CD14-positive monocyte (primary cell): ENCODE results near the gene GOLGA7B. TPM values are rescaled to one million over a fixed set of nuclear protein-coding genes. Genes with fewer than 3 reads are reported as not detected.

Experiments
- DNase-seq, 3 donors: peaks; one replicate each; pipeline ENCODE4 v3.0.0-alpha.2; 2011 to 2022
- H2AFZ ChIP-seq: 2 replicates; pipeline ENCODE4 v1.6.0; 2012; ENCODE audit warnings: mild to moderate bottlenecking, low read depth, low read length, inconsistent platforms; ENCODE audit not compliant: insufficient read depth, poor library complexity, severe bottlenecking
- H3K27ac ChIP-seq, 2 donors: 1 replicate in 1 of 2; 2 replicates in 1 of 2; pipeline ENCODE4 v1.5.1; 2012 to 2013; ENCODE audit warnings: low read length in 2 of 2, control low read depth in 1 of 2, inconsistent platforms in 1 of 2, low read depth in 1 of 2, mild to moderate bottlenecking in 1 of 2
- H3K27me3 ChIP-seq, 2 donors: one replicate each; pipeline versions ENCODE4 v1.6.0 to v1.6.1; 2011 to 2013; ENCODE audit warnings: low read length in 2 of 2; ENCODE audit not compliant: control insufficient read depth in 2 of 2, insufficient read depth in 2 of 2
- H3K36me3 ChIP-seq, 2 donors: replicated peaks in 1 of 2; 1 replicate in 1 of 2; 2 replicates in 1 of 2; pipeline versions ENCODE4 v1.5.1 to v1.6.1; 2012 to 2013; ENCODE audit warnings: low read length in 2 of 2, control low read depth in 1 of 2, inconsistent platforms in 1 of 2, mild to moderate bottlenecking in 1 of 2; ENCODE audit not compliant: insufficient read depth in 2 of 2, control insufficient read depth in 1 of 2
- H3K4me1 ChIP-seq, 2 donors: 1 replicate in 1 of 2; 2 replicates in 1 of 2; pipeline versions ENCODE4 v1.5.1 to v1.6.1; 2012 to 2013; ENCODE audit warnings: low read length in 2 of 2, control low read depth in 1 of 2, inconsistent platforms in 1 of 2, mild to moderate bottlenecking in 1 of 2, moderate library complexity in 1 of 2; ENCODE audit not compliant: insufficient read depth in 2 of 2, control insufficient read depth in 1 of 2
- H3K4me2 ChIP-seq: replicated peaks from 2 replicates; pipeline ENCODE3; 2012; ENCODE audit warnings: low read length, moderate library complexity, mild to moderate bottlenecking; ENCODE audit not compliant: poor library complexity, severe bottlenecking; ENCODE audit errors: extremely low read depth
- H3K4me3 ChIP-seq, 3 experiments: fragments of 200-600 bp in 1 of 3; sonication (generic) in 1 of 3; replicated peaks in 1 of 3; 1 replicate in 2 of 3; 2 replicates in 1 of 3; pipeline ENCODE4 v1.5.1; 2011 to 2013; ENCODE audit warnings: low read length in 3 of 3, mild to moderate bottlenecking in 3 of 3, control low read depth in 2 of 3, low read depth in 2 of 3, inconsistent platforms in 1 of 3, moderate library complexity in 1 of 3
- H3K79me2 ChIP-seq: 2 replicates; pipeline ENCODE4 v1.6.0; 2012; ENCODE audit warnings: mild to moderate bottlenecking, control low read depth, inconsistent platforms, low read length, moderate library complexity; ENCODE audit not compliant: insufficient read depth
- H3K9ac ChIP-seq: 2 replicates; pipeline ENCODE4 v1.6.0; 2017; ENCODE audit warnings: low read length, mild to moderate bottlenecking; ENCODE audit not compliant: insufficient read depth, poor library complexity, severe bottlenecking
- H3K9me3 ChIP-seq, 2 donors: replicated peaks in 1 of 2; 1 replicate in 1 of 2; 2 replicates in 1 of 2; pipeline versions ENCODE4 v1.5.1 to v1.6.1; 2012 to 2013; ENCODE audit warnings: low read length in 2 of 2, control low read depth in 1 of 2; ENCODE audit not compliant: control insufficient read depth in 1 of 2, insufficient read depth in 1 of 2
- H4K20me1 ChIP-seq: 2 replicates; pipeline ENCODE4 v1.6.0; 2012; ENCODE audit warnings: mild to moderate bottlenecking, low read length, control low read depth, moderate library complexity; ENCODE audit not compliant: insufficient read depth
- H3K27ac Mint-ChIP-seq, 7 donors: one replicate each; pipeline ENCODE4 v1.8.0; 2020; ENCODE audit warnings: mild to moderate bottlenecking in 7 of 7, mixed read lengths in 7 of 7, moderate library complexity in 6 of 7, inconsistent platforms in 2 of 7
- H3K27me3 Mint-ChIP-seq, 3 donors: one replicate each; pipeline ENCODE4 v1.8.0; 2021 to 2022; ENCODE audit warnings: low read depth in 3 of 3, mild to moderate bottlenecking in 3 of 3, mixed read lengths in 3 of 3, moderate library complexity in 3 of 3, inconsistent platforms in 1 of 3
- H3K36me3 Mint-ChIP-seq, 2 donors: one replicate each; pipeline ENCODE4 v1.8.0; 2020; ENCODE audit warnings: mixed read lengths in 2 of 2, inconsistent platforms in 1 of 2, mild to moderate bottlenecking in 1 of 2
- H3K4me1 Mint-ChIP-seq: one replicate; pipeline ENCODE4 v1.8.0; 2020; ENCODE audit warnings: mild to moderate bottlenecking, mixed read lengths
- H3K4me3 Mint-ChIP-seq, 2 donors: one replicate each; pipeline ENCODE4 v1.8.0; 2020; ENCODE audit warnings: mild to moderate bottlenecking in 2 of 2, mixed read lengths in 2 of 2, moderate library complexity in 1 of 2
- H3K9me3 Mint-ChIP-seq, 7 donors: one replicate each; pipeline ENCODE4 v1.8.0; 2020 to 2022; ENCODE audit warnings: mixed read lengths in 7 of 7, mild to moderate bottlenecking in 6 of 7, moderate library complexity in 6 of 7, inconsistent platforms in 2 of 7
- WGBS: methylation state at CpG from one replicate; pipeline ENCODE4 v1.1.5; 2013; ENCODE audit warnings: missing lambda C conversion rate; ENCODE audit not compliant: insufficient coverage; 5-methylcytosine and 5-hydroxymethylcytosine counted together
- intact Hi-C, 2 donors: fragments of 100-400 bp; cut with micrococcal nuclease; formaldehyde crosslinking; loops; one replicate each; pipeline versions ENCODE4 v1.15.0 to v1.15.1; 2023
- polyA plus RNA-seq, 3 donors: library from polyadenylated mRNA; depleted of rRNA in 1 of 3; unstranded in 2 of 3; stranded (reverse) in 1 of 3; fragments of 300-500 nt in 2 of 3; fragments of >200 nt in 1 of 3; fragmentation: Illumina TruSeq in 2 of 3; gene quantifications; 1 replicate in 2 of 3; 2 replicates in 1 of 3; pipeline ENCODE4 v1.2.3, GENCODE V29; 2012 to 2021
- TF ChIP-seq, protein P1 (sequence below): fragments of 200-600 bp; IDR thresholded peaks from one replicate; pipeline ENCODE4 v1.8.0; 2022; ENCODE audit warnings: antibody characterized with exemption, mild to moderate bottlenecking

Gene GOLGA7B
- polyA plus RNA-seq, 3 donors = 0.03 TPM; not detected in 2

DNA sequence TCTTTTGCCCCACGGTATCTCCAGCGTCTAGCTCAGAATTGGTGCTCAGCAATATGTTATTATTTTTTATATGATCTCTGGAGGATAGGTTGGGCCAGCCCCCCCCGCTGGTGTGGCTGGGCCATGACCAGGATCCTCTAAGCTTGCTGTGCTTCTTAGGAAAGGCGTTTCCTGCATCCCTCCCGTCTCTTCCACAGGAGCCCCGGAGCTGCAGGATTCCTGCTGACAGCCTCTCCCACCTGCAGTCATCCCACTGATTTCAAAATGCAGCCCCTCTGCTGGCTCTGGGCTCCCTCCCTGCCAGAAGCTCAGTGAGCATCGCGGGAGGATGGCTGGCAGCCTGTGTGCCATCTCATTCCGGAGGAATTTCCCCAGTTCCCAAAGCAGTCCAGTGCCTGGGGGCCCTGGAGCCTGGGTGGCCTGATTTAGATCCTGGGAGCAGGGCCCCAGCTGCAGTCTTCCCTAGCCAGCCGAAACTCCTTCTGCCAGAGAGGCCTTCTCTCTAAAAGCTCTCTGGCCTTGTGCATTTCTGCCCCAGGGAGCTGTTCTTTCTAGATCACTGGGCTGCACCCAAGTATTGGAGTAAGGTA lies 21.8 kb upstream of the GOLGA7B start:
- no peak for DNase-seq
- Histone ChIP-seq H3K4me1 (no peaks in the 10 kb centered on the region), H3K36me3 (no peaks in the 10 kb centered on the region), H3K27me3 (no peaks in the 10 kb centered on the region), H2AFZ (no peak overlapping the region), H3K9me3 (no peaks in the 10 kb centered on the region), H3K9ac (no peak overlapping the region), H4K20me1 (no peaks in the 10 kb centered on the region), H3K79me2 (no peaks in the 10 kb centered on the region), H3K4me2 (no peak overlapping the region), H3K4me3 (no peak overlapping the region), H3K27ac (no peak overlapping the region)
- Mint-ChIP-seq H3K4me1 (no peaks in the 10 kb centered on the region), H3K36me3 (no peaks in the 10 kb centered on the region), H3K4me3 (peak overlapping the region in 1 of 2 donors; percentile 42), H3K9me3 (peaks cover 0 to 2% (median 0%) of the 10 kb centered on the region in 7 donors), H3K27ac (no peak overlapping the region), H3K27me3 (peaks cover 0 to 22% (median 11%) of the 10 kb centered on the region in 3 donors)
- TF ChIP-seq, protein P1, sequence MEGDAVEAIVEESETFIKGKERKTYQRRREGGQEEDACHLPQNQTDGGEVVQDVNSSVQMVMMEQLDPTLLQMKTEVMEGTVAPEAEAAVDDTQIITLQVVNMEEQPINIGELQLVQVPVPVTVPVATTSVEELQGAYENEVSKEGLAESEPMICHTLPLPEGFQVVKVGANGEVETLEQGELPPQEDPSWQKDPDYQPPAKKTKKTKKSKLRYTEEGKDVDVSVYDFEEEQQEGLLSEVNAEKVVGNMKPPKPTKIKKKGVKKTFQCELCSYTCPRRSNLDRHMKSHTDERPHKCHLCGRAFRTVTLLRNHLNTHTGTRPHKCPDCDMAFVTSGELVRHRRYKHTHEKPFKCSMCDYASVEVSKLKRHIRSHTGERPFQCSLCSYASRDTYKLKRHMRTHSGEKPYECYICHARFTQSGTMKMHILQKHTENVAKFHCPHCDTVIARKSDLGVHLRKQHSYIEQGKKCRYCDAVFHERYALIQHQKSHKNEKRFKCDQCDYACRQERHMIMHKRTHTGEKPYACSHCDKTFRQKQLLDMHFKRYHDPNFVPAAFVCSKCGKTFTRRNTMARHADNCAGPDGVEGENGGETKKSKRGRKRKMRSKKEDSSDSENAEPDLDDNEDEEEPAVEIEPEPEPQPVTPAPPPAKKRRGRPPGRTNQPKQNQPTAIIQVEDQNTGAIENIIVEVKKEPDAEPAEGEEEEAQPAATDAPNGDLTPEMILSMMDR = no peak
- intact Hi-C loops = no loop called here
- 75% methylated on average over 7 of the region's 10 CpGs for WGBS

- Mint-ChIP-seq H3K27ac (peak overlapping the region in 1 of 7 donors; percentile 52), H3K36me3 (no peaks in the 10 kb centered on the region), H3K9me3 (peaks cover 0 to 2% (median 0%) of the 10 kb centered on the region in 7 donors), H3K4me1 (no peaks in the 10 kb centered on the region), H3K27me3 (peaks cover 0 to 23% (median 11%) of the 10 kb centered on the region in 3 donors), H3K4me3 (no peak overlapping the region)
- Histone ChIP-seq H3K36me3 (no peaks in the 10 kb centered on the region), H3K79me2 (no peaks in the 10 kb centered on the region), H4K20me1 (no peaks in the 10 kb centered on the region), H3K9me3 (no peaks in the 10 kb centered on the region), H3K27ac (no peak overlapping the region), H3K27me3 (peaks cover 0 to 1% of the 10 kb centered on the region in 2 donors), H3K4me1 (no peaks in the 10 kb centered on the region), H3K4me2 (no peak overlapping the region), H2AFZ (no peak overlapping the region), H3K4me3 (no peak overlapping the region), H3K9ac (no peak overlapping the region)
- WGBS = 56% methylated on average over 2 of the region's 2 CpGs
- TF ChIP-seq, protein P1 = no peak
- no peak for DNase-seq
- intact Hi-C loops = no loop called here
Observed at GRCh38 chr10:97828721-97829120, 20.9 kb upstream of the GOLGA7B start.
